Endothelial cell of umbilical vein (primary cell): ENCODE measurements around the gene CACNA2D3. TPM values are rescaled to one million over a fixed set of nuclear protein-coding genes. Genes with fewer than 3 reads are reported as not detected.

Source experiments
- BruUV-seq: library from RNA; stranded (reverse); fragments of 400-500 nt; replicated peaks from 2 replicates; lab custom pipeline; 2021; lab: Mats Ljungman, UMichigan
- CTCF ChIA-PET: fragments of 300-600, 350-600 bp; sonication (Branson Sonifier 250); formaldehyde crosslinking; loops from one replicate; lab custom pipeline; 2021; ENCODE audit warnings: antibody characterized with exemption, inconsistent platforms; lab: Charles Lee
- POLR2A ChIA-PET: fragments of 300-600, 350-600 bp; sonication (Branson Sonifier 250); formaldehyde crosslinking; loops from one replicate; lab custom pipeline; 2021; ENCODE audit warnings: antibody characterized with exemption, inconsistent platforms; lab: Charles Lee
- DNase-seq: peaks from one replicate; pipeline ENCODE4 v3.0.0-alpha.2; 2011; ENCODE audit warnings: low read depth, low spot score
- FAIRE-seq: peaks from 2 replicates; lab custom pipeline; 2011; peaks lifted over from hg19 to GRCh38; lab: Jason Lieb, UNC
- H2AFZ ChIP-seq: 2 replicates; pipeline ENCODE4 v1.6.0; 2012; ENCODE audit warnings: low read depth, low read length, control low read depth, inconsistent platforms
- H3K27ac ChIP-seq: 2 replicates; pipeline ENCODE4 v1.5.1; 2011; ENCODE audit warnings: low read depth, mild to moderate bottlenecking, control low read depth, low read length, moderate library complexity; ENCODE audit not compliant: insufficient read depth
- H3K27me3 ChIP-seq, 2 experiments: 2 replicates each; pipeline versions ENCODE4 v1.6.0 to v1.6.1; 2011; ENCODE audit warnings: low read length in 2 of 2, mixed read lengths in 1 of 2; ENCODE audit not compliant: control insufficient read depth in 2 of 2, insufficient read depth in 2 of 2
- H3K36me3 ChIP-seq, 2 experiments: 2 replicates in 1 of 2; 3 replicates in 1 of 2; pipeline ENCODE4 v1.5.1; 2011; ENCODE audit warnings: low read length in 2 of 2, mild to moderate bottlenecking in 1 of 2, moderate library complexity in 1 of 2; ENCODE audit not compliant: control insufficient read depth in 2 of 2, insufficient read depth in 2 of 2; ENCODE audit errors: extremely low read depth in 1 of 2
- H3K4me1 ChIP-seq: 3 replicates; pipeline ENCODE4 v1.5.1; 2011; ENCODE audit warnings: mild to moderate bottlenecking, low read length; ENCODE audit not compliant: control insufficient read depth, insufficient read depth; ENCODE audit errors: extremely low read depth
- H3K4me2 ChIP-seq: 2 replicates; pipeline ENCODE4 v1.6.1; 2011; ENCODE audit warnings: low read length, control low read depth, mixed read lengths; ENCODE audit not compliant: insufficient read depth
- H3K4me3 ChIP-seq, 3 experiments: fragments of 200-600 bp in 1 of 3; sonication (generic), shearing (Covaris generic) in 1 of 3; replicated peaks in 1 of 3; 2 replicates each; pipeline ENCODE4 v1.5.1; 2011 to 2016; ENCODE audit warnings: control low read depth in 3 of 3, low read length in 3 of 3, mild to moderate bottlenecking in 2 of 3, inconsistent platforms in 1 of 3, low read depth in 1 of 3, moderate library complexity in 1 of 3; ENCODE audit not compliant: insufficient read depth in 1 of 3
- H3K79me2 ChIP-seq: 2 replicates; pipeline ENCODE4 v1.6.0; 2012; ENCODE audit warnings: low read length, inconsistent platforms; ENCODE audit not compliant: control insufficient read depth, insufficient read depth
- H3K9ac ChIP-seq: replicated peaks from 2 replicates; pipeline ENCODE3; 2011; ENCODE audit warnings: low read length, control low read depth; ENCODE audit not compliant: insufficient read depth; ENCODE audit errors: extremely low read depth
- H3K9me1 ChIP-seq: replicated peaks from 3 replicates; pipeline ENCODE4 v1.6.0; 2011; ENCODE audit warnings: mild to moderate bottlenecking, low read length; ENCODE audit not compliant: control insufficient read depth, insufficient read depth; ENCODE audit errors: extremely low read depth
- H3K9me3 ChIP-seq: replicated peaks from 2 replicates; pipeline ENCODE4 v1.5.1; 2012; ENCODE audit warnings: low read length, inconsistent platforms; ENCODE audit not compliant: control insufficient read depth, insufficient read depth
- H4K20me1 ChIP-seq: replicated peaks from 2 replicates; pipeline ENCODE3; 2011; ENCODE audit warnings: mild to moderate bottlenecking, low read length; ENCODE audit not compliant: control insufficient read depth, insufficient read depth; ENCODE audit errors: extremely low read depth
- CTCF ChIP-seq, 2 donors: IDR thresholded peaks; 1 replicate in 1 of 2; 2 replicates in 1 of 2; pipeline ENCODE4 v1.5.1; 2011; ENCODE audit warnings: low read length in 2 of 2, mild to moderate bottlenecking in 2 of 2, moderate library complexity in 2 of 2, control low read depth in 1 of 2, inconsistent platforms in 1 of 2, low read depth in 1 of 2; ENCODE audit not compliant: insufficient read depth in 1 of 2; ENCODE audit errors: extremely low read depth in 1 of 2
- EZH2 ChIP-seq: IDR thresholded peaks from 2 replicates; pipeline ENCODE4 v1.6.1; 2012; ENCODE audit warnings: borderline replicate concordance, low read depth, mild to moderate bottlenecking, moderate library complexity, low read length, inconsistent platforms; ENCODE audit not compliant: severe bottlenecking
- FOS ChIP-seq: IDR thresholded peaks from 2 replicates; pipeline ENCODE4 v1.6.1; 2011; ENCODE audit warnings: mild to moderate bottlenecking, low read length, moderate library complexity, borderline replicate concordance; ENCODE audit not compliant: insufficient read depth
- GATA2 ChIP-seq: IDR thresholded peaks from 2 replicates; pipeline ENCODE4 v1.7.0; 2011; ENCODE audit warnings: low read depth, mild to moderate bottlenecking, moderate library complexity, mixed read lengths, low read length; ENCODE audit not compliant: insufficient read length, insufficient read depth
- JUN ChIP-seq: IDR thresholded peaks from 2 replicates; pipeline ENCODE4 v1.6.1; 2011; ENCODE audit warnings: borderline replicate concordance, low read depth; ENCODE audit not compliant: insufficient read length, insufficient read depth
- MAX ChIP-seq: IDR thresholded peaks from 2 replicates; pipeline ENCODE4 v1.6.1; 2011; ENCODE audit not compliant: insufficient read depth, insufficient read length
- MYC ChIP-seq: IDR thresholded peaks from one replicate; pipeline ENCODE4 v1.6.1; 2011; ENCODE audit warnings: mild to moderate bottlenecking, low read depth, low read length
- POLR2A ChIP-seq: IDR thresholded peaks from 2 replicates; pipeline ENCODE4 v1.6.1; 2012; ENCODE audit warnings: low read depth, mild to moderate bottlenecking, control low read depth, low read length
- POLR2AphosphoS5 ChIP-seq: IDR thresholded peaks from 2 replicates; pipeline ENCODE4 v1.6.1; 2012; ENCODE audit warnings: low read depth, mild to moderate bottlenecking, control low read depth, low read length, moderate library complexity; ENCODE audit not compliant: insufficient read depth
- dilution Hi-C: fragments of 300-500 bp; cut with MboI; formaldehyde crosslinking; loops from one replicate; pipeline ENCODE4 v1.15.0; 2019; ENCODE audit warnings: low sequenced_read_pairs; ENCODE audit not compliant: extremely low pct_ligation_motif_present
- intact Hi-C: fragments of 100-400 bp; cut with micrococcal nuclease; formaldehyde crosslinking; loops from one replicate; pipeline ENCODE4 v1.10.0; 2022
- polyA plus RNA-seq, 4 experiments: library from polyadenylated mRNA; depleted of rRNA in 3 of 4; stranded (reverse) in 3 of 4; unstranded in 1 of 4; fragments of >200 nt; gene quantifications; 2 replicates each; pipeline versions ENCODE4 v1.2.1 to v1.2.3, GENCODE V29; 2011 to 2012; ENCODE audit warnings: missing spikeins in 1 of 4
- total RNA-seq: library from RNA; stranded (reverse); gene quantifications from 2 replicates; pipeline ENCODE4 v1.2.3, GENCODE V29; 2021

The CACNA2D3 gene
- total and polyA plus RNA-seq, 2 donors (not counting 3 experiments of a cell fraction or from before 2014, with no cell fraction given) = not detected

DNA sequence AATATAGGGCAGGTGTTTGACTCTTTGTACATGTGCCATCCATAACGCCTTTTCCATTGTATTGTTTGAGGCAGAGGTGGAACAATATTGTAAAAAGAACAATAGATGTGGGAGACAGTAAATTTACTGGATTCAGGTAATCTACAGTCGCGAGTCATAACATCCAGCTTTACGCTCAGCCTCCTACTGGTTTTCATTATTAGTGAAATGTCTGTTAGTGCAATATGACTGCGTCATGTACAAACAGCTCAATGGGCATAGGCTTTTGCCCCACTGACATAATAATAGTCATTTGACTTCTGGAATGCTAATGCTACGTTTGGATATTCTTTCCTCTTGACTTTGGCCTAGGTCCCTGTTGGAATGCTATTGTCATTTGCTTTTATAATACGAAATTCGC lies 9.5 kb downstream of the CACNA2D3 start:
- Histone ChIP-seq H3K79me2 (no peaks in the 10 kb centered on the region), H3K36me3 (no peaks in the 10 kb centered on the region), H3K4me1 (no peaks in the 10 kb centered on the region), H3K27ac (no peak overlapping the region), H3K27me3 (no peaks in the 10 kb centered on the region), H4K20me1 (no peaks in the 10 kb centered on the region), H2AFZ (no peak overlapping the region), H3K9me1 (no peaks in the 10 kb centered on the region), H3K9ac (no peak overlapping the region), H3K4me3 (no peak overlapping the region), H3K9me3 (no peaks in the 10 kb centered on the region), H3K4me2 (no peak overlapping the region)
- intact Hi-C loops (no loop called here), dilution Hi-C loops (no loop called here)
- TF ChIP-seq CTCF (IDR thresholded peaks at IDR 0.05; ENCODE audit: extremely low read depth in 1 of 2, insufficient read depth in 1 of 2, low read depth in 1 of 2, low read length in 2 of 2) = no peak
- TF ChIP-seq POLR2A = no peak
- no peak for TF ChIP-seq FOS
- TF ChIP-seq EZH2 = no peak
- no peak for TF ChIP-seq POLR2AphosphoS5
- TF ChIP-seq MYC = no peak
- DNase-seq (no peak), FAIRE-seq (no peak)
- ChIA-PET POLR2A (no interaction called here), CTCF (no interaction called here)
- no TSS peak for BruUV-seq

- DNase-seq = no peak
- no peaks in the 10 kb centered on the region for H4K20me1 ChIP-seq
- H3K79me2 ChIP-seq = no peaks in the 10 kb centered on the region
- intact Hi-C loops = no loop called here
- TF ChIP-seq MYC = no peak
- TF ChIP-seq GATA2 = no peak
- TF ChIP-seq FOS = no peak
- TF ChIP-seq POLR2AphosphoS5 = no peak
- no peak for TF ChIP-seq MAX
- no peak for TF ChIP-seq POLR2A
- TF ChIP-seq EZH2 = no peak
- no peak for TF ChIP-seq CTCF (IDR thresholded peaks at IDR 0.05; ENCODE audit: extremely low read depth in 1 of 2, insufficient read depth in 1 of 2, low read depth in 1 of 2, low read length in 2 of 2)
- TF ChIP-seq JUN = no peak
- no peaks in the 10 kb centered on the region for H3K9me3 ChIP-seq
- H3K36me3 ChIP-seq = no peaks in the 10 kb centered on the region
- POLR2A ChIA-PET = no interaction called here
- BruUV-seq = no TSS peak
- no peak overlapping the region for H3K9ac ChIP-seq
- dilution Hi-C loops = no loop called here
- H3K27me3 ChIP-seq = no peaks in the 10 kb centered on the region
- no peaks in the 10 kb centered on the region for H3K9me1 ChIP-seq
- H3K4me2 ChIP-seq = no peak overlapping the region
- H2AFZ ChIP-seq = no peak overlapping the region
- H3K27ac ChIP-seq = no peak overlapping the region
- FAIRE-seq = no peak
- H3K4me3 ChIP-seq = no peak overlapping the region
- no peaks in the 10 kb centered on the region for H3K4me1 ChIP-seq
- CTCF ChIA-PET = no interaction called here
These were observed 10.3 kb downstream of the CACNA2D3 start for GRCh38 chr3:54132685-54133084.
